HepG2 (cell line): ENCODE results near the gene USP2. TPM values are rescaled to one million over a fixed set of nuclear protein-coding genes. Genes with fewer than 3 reads are reported as not detected.

Experiments
- CCDC6 ChIP-seq: sonication (generic); formaldehyde crosslinking; IDR thresholded peaks from 2 replicates; pipeline ENCODE4 v1.8.1; 2022; ENCODE audit warnings: mild to moderate bottlenecking, missing genetic modification reagents, moderate library complexity
- FLYWCH1 ChIP-seq: sonication (generic); formaldehyde crosslinking; IDR thresholded peaks from 2 replicates; pipeline ENCODE4 v1.8.1; 2023; ENCODE audit warnings: mild to moderate bottlenecking, missing genetic modification reagents
- NFAT5 ChIP-seq: sonication (generic); formaldehyde crosslinking; IDR thresholded peaks from 2 replicates; pipeline ENCODE4 v1.4.0; 2020; ENCODE audit warnings: missing genetic modification reagents
- NR1H2 ChIP-seq: sonication (generic); formaldehyde crosslinking; IDR thresholded peaks from 2 replicates; pipeline ENCODE4 v1.8.1; 2022; ENCODE audit warnings: low read depth, missing genetic modification reagents, borderline replicate concordance
- NRL ChIP-seq: sonication (generic); formaldehyde crosslinking; IDR thresholded peaks from 2 replicates; pipeline ENCODE4 v1.5.0; 2020; ENCODE audit warnings: missing genetic modification reagents, mild to moderate bottlenecking, moderate library complexity, borderline replicate concordance
- POGK ChIP-seq: sonication (generic); formaldehyde crosslinking; conservative IDR thresholded peaks from 2 replicates; pipeline ENCODE4 v1.8.0; 2022; ENCODE audit warnings: mild to moderate bottlenecking, moderate library complexity, missing genetic modification reagents
- TAF15 ChIP-seq: fragments of 200-400 bp; formaldehyde crosslinking; IDR thresholded peaks from one replicate; pipeline ENCODE4 v1.6.1; 2018; ENCODE audit warnings: mild to moderate bottlenecking, low read depth, low read length; ENCODE audit not compliant: poor library complexity, severe bottlenecking
- TCF7 ChIP-seq: sonication (generic); IDR thresholded peaks from 2 replicates; pipeline ENCODE4 v1.6.1; 2016; ENCODE audit warnings: antibody characterized with exemption, low read depth
- ZIK1 ChIP-seq: sonication (generic); formaldehyde crosslinking; IDR thresholded peaks from 2 replicates; pipeline ENCODE4 v1.5.0; 2020; ENCODE audit warnings: mild to moderate bottlenecking, low read depth, missing genetic modification reagents, borderline replicate concordance
- ZNF224 ChIP-seq: sonication (generic); formaldehyde crosslinking; IDR thresholded peaks from 2 replicates; pipeline ENCODE4 v1.5.0; 2020; ENCODE audit warnings: mild to moderate bottlenecking, missing genetic modification reagents
- ZNF446 ChIP-seq: sonication (generic); formaldehyde crosslinking; IDR thresholded peaks from 2 replicates; pipeline ENCODE4 v1.5.0; 2020; ENCODE audit warnings: mild to moderate bottlenecking, missing genetic modification reagents
- ZNF619 ChIP-seq: sonication (generic); formaldehyde crosslinking; IDR thresholded peaks from 2 replicates; pipeline ENCODE4 v1.4.0; 2020; ENCODE audit warnings: mild to moderate bottlenecking, missing genetic modification reagents
- polyA plus RNA-seq, 8 experiments: library from polyadenylated mRNA; depleted of rRNA in 3 of 8; stranded (reverse) in 7 of 8; unstranded in 1 of 8; fragments of >200 nt; fragmentation: Illumina TruSeq in 4 of 8; extraction: Trizol in 4 of 8; gene quantifications; 2 replicates each; pipeline versions ENCODE4 v1.2.1 to v1.2.3, GENCODE V29; 2011 to 2016; ENCODE audit warnings: low read depth in 4 of 8, missing spikeins in 1 of 8, mixed read lengths in 1 of 8; ENCODE audit not compliant: insufficient read depth in 1 of 8
- total RNA-seq, 5 experiments: library from RNA; depleted of rRNA; stranded (reverse); fragments of >200 nt; fragmentation: Illumina TruSeq; extraction: Trizol; gene quantifications; 2 replicates each; pipeline ENCODE4 v1.2.3, GENCODE V29; 2016; ENCODE audit warnings: low read depth in 1 of 5
- TF ChIP-seq, protein P1 (sequence below): sonication (generic); formaldehyde crosslinking; conservative IDR thresholded peaks from 2 replicates; pipeline ENCODE4 v1.4.0; 2020; ENCODE audit warnings: missing genetic modification reagents
- TF ChIP-seq, protein P2 (sequence below), 2 experiments: sonication (generic) in 1 of 2; formaldehyde crosslinking in 1 of 2; IDR thresholded peaks; 2 replicates each; pipeline versions ENCODE4 v1.4.0 to v1.6.1; 2016 to 2020; ENCODE audit warnings: borderline replicate concordance in 1 of 2, low read depth in 1 of 2, mild to moderate bottlenecking in 1 of 2, missing genetic modification reagents in 1 of 2

USP2 gene
- total and polyA plus RNA-seq, 2 of the 13 experiments (the other 11 are each of a cell fraction or from before 2014, with no cell fraction given), result 2.5 to 6.0 TPM

GRCh38 chr11:119380160-119380826 is 1.2 kb downstream of the USP2 start (continued):
- TF ChIP-seq ZNF446 (CRISPR knock-in tag) (no peak), CCDC6 (CRISPR knock-in tag) (no peak; the same call in 1 of the 2 replicates), TAF15 (no peak), NFAT5 (CRISPR knock-in tag) (no peak), NR1H2 (CRISPR knock-in tag) (no peak), POGK (CRISPR knock-in tag) (no peak), FLYWCH1 (CRISPR knock-in tag) (no peak), ZNF619 (no peak), ZNF224 (CRISPR knock-in tag) (peak; percentile 85; the same call in 1 of the 2 replicates), NRL (CRISPR knock-in tag) (no peak), TCF7 (no peak), ZIK1 (CRISPR knock-in tag) (0 out of 2 replicates have a peak, but pooled peaks have one; percentile 8)
- TF ChIP-seq, protein P1, sequence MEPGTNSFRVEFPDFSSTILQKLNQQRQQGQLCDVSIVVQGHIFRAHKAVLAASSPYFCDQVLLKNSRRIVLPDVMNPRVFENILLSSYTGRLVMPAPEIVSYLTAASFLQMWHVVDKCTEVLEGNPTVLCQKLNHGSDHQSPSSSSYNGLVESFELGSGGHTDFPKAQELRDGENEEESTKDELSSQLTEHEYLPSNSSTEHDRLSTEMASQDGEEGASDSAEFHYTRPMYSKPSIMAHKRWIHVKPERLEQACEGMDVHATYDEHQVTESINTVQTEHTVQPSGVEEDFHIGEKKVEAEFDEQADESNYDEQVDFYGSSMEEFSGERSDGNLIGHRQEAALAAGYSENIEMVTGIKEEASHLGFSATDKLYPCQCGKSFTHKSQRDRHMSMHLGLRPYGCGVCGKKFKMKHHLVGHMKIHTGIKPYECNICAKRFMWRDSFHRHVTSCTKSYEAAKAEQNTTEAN (CRISPR knock-in tag), result no peak
- TF ChIP-seq, protein P2, sequence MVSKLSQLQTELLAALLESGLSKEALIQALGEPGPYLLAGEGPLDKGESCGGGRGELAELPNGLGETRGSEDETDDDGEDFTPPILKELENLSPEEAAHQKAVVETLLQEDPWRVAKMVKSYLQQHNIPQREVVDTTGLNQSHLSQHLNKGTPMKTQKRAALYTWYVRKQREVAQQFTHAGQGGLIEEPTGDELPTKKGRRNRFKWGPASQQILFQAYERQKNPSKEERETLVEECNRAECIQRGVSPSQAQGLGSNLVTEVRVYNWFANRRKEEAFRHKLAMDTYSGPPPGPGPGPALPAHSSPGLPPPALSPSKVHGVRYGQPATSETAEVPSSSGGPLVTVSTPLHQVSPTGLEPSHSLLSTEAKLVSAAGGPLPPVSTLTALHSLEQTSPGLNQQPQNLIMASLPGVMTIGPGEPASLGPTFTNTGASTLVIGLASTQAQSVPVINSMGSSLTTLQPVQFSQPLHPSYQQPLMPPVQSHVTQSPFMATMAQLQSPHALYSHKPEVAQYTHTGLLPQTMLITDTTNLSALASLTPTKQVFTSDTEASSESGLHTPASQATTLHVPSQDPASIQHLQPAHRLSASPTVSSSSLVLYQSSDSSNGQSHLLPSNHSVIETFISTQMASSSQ (IDR thresholded peaks at IDR 0.05; ENCODE audit: low read depth), result no peak
- TF ChIP-seq, protein P2 (CRISPR knock-in tag; IDR thresholded peaks at IDR 0.05; ENCODE audit: borderline replicate concordance), result 0 out of 2 replicates have a peak, but pooled peaks have one; percentile 27
